Stomach (tissue), 9 donors: ENCODE measurements around the gene CELF2. TPM values are rescaled to one million over a fixed set of nuclear protein-coding genes. Genes with fewer than 3 reads are reported as not detected.

Experiments used
- DNase-seq, 2 donors: peaks; one replicate each; pipeline versions ENCODE4 v3.0.0 to v3.0.0-alpha.2; 2013 to 2019
- H3K27ac ChIP-seq, 5 donors: fragments of 200-600 bp in 4 of 5; sonication (generic) in 4 of 5; one replicate each; pipeline ENCODE4 v1.5.1; 2013 to 2019; ENCODE audit warnings: mild to moderate bottlenecking in 1 of 5, moderate library complexity in 1 of 5
- H3K27me3 ChIP-seq, 3 donors: fragments of 200-600 bp; sonication (generic); one replicate each; pipeline ENCODE4 v1.5.1; 2017 to 2019; ENCODE audit warnings: mixed run types in 1 of 3
- H3K36me3 ChIP-seq, 4 donors: fragments of 200-600 bp; sonication (generic); 1 replicate in 3 of 4; 2 replicates in 1 of 4; pipeline ENCODE4 v1.5.1; 2016 to 2019
- H3K4me1 ChIP-seq, 4 donors: fragments of 200-600 bp; sonication (generic); one replicate each; pipeline ENCODE4 v1.5.1; 2016 to 2019
- H3K4me3 ChIP-seq, 4 donors: fragments of 200-600 bp; sonication (generic) in 3 of 4; one replicate each; pipeline ENCODE4 v1.5.1; 2016 to 2019; ENCODE audit warnings: mild to moderate bottlenecking in 1 of 4
- H3K9me3 ChIP-seq, 4 donors: fragments of 200-600 bp; sonication (generic); one replicate each; pipeline ENCODE4 v1.5.1; 2016 to 2019
- CTCF ChIP-seq, 7 experiments: fragments of 450-650 bp in 4 of 7; fragments of 200-600 bp in 3 of 7; sonication (generic) in 3 of 7; IDR thresholded peaks; one replicate each; pipeline ENCODE4 v1.5.1; 2016 to 2019; ENCODE audit warnings: antibody characterized with exemption in 7 of 7, control low read depth in 2 of 7, mild to moderate bottlenecking in 1 of 7
- EP300 ChIP-seq: sonication (generic); formaldehyde crosslinking; IDR thresholded peaks from one replicate; pipeline ENCODE4 v1.6.1; 2017; ENCODE audit warnings: antibody characterized with exemption
- POLR2A ChIP-seq, 4 donors: fragments of 450-650 bp; IDR thresholded peaks; one replicate each; pipeline ENCODE4 v1.6.1; 2016; ENCODE audit warnings: antibody characterized with exemption in 4 of 4, control low read depth in 2 of 4, mild to moderate bottlenecking in 1 of 4, moderate library complexity in 1 of 4
- POLR2AphosphoS5 ChIP-seq, 3 donors: sonication (generic); formaldehyde crosslinking; IDR thresholded peaks; one replicate each; pipeline ENCODE4 v1.6.1; 2016; ENCODE audit warnings: antibody characterized with exemption in 3 of 3
- WGBS, 5 donors: extraction: QIAGEN DNeasy Blood & Tissue Kit in 3 of 5; methylation state at CpG; one replicate each; pipeline versions ENCODE4 v1.1.5 to v1.1.7; 2013 to 2018; 5-methylcytosine and 5-hydroxymethylcytosine counted together
- intact Hi-C: fragments of 100-400 bp; cut with DNase I; formaldehyde crosslinking; loops from one replicate; pipeline ENCODE4 v1.15.1; 2023; ENCODE audit warnings: low total_unique reads
- polyA plus RNA-seq, 3 donors: library from polyadenylated mRNA; stranded (reverse); fragments of 200-250 nt; gene quantifications; one replicate each; pipeline ENCODE4 v1.2.3, GENCODE V29; 2013
- total RNA-seq, 5 donors: library from RNA; depleted of rRNA; stranded (reverse); fragments of >200 nt; gene quantifications; one replicate each; pipeline versions ENCODE4 v1.1.0 to v1.2.3, GENCODE V29; 2014 to 2016
- donor health status: healthy with polysubstance abuse.
- donor health status: Bipolar disorder and iron deficiency.
- donor health status: healthy.

The CELF2 gene
- total and polyA plus RNA-seq, 8 donors = 3.9 to 65.3 (median 36.1) TPM

GRCh38 chr10:11236234-11236633 is 218.6 kb downstream of the CELF2 start:
- H3K4me1 ChIP-seq = peaks cover 0 to 43% (median 2%) of the 10 kb centered on the region in 4 donors
- H3K36me3 ChIP-seq = peaks cover 0 to 10% (median 0%) of the 10 kb centered on the region in 4 donors
- intact Hi-C loops = no loop called here
- no peak overlapping the region for H3K27ac ChIP-seq
- 30 to 47% (median 37%) methylated on average over 2 of the region's 2 CpGs for WGBS, 5 donors
- H3K9me3 ChIP-seq = no peaks in the 10 kb centered on the region
- H3K4me3 ChIP-seq = no peak overlapping the region
- no peaks in the 10 kb centered on the region for H3K27me3 ChIP-seq
- no peak for TF ChIP-seq POLR2A (IDR thresholded peaks at IDR 0.05)
- TF ChIP-seq POLR2AphosphoS5 (IDR thresholded peaks at IDR 0.05) = no peak
- TF ChIP-seq EP300 = no peak
- TF ChIP-seq CTCF (IDR thresholded peaks at IDR 0.05) = no peak
- no peak for DNase-seq

DNA sequence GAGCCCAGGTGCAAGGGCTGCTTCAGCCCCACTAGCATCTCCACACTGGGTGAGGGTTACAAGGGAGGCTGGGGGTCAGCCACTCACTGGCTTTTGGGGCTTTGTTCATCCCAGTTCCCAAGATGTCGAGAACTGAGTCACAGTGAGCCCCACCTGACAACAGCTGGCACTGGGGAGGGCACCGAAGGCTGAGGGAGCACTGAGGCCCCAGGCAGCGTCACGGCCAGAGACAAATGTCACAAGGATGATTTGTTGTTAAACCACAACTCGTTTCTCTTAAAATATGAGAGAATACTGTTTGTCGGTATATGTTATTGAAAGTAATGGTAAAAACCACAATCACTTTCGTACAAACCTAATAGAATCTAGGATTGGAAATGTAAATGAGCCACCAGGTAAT is 219.9 kb downstream of the CELF2 start:
- TF ChIP-seq POLR2A (IDR thresholded peaks at IDR 0.05) (no peak), POLR2AphosphoS5 (IDR thresholded peaks at IDR 0.05) (no peak), EP300 (no peak), CTCF (IDR thresholded peaks at IDR 0.05) (no peak)
- DNase-seq = no peak
- Histone ChIP-seq H3K4me3 (no peak overlapping the region), H3K27me3 (no peaks in the 10 kb centered on the region), H3K4me1 (peaks cover 0 to 54% (median 7%) of the 10 kb centered on the region in 4 donors), H3K9me3 (no peaks in the 10 kb centered on the region), H3K27ac (no peak overlapping the region), H3K36me3 (peaks cover 0 to 6% (median 0%) of the 10 kb centered on the region in 4 donors)
- 74 to 87% (median 83%) methylated on average over 7 of the region's 7 CpGs for WGBS, 5 donors
- intact Hi-C loops = no loop called here

DNA sequence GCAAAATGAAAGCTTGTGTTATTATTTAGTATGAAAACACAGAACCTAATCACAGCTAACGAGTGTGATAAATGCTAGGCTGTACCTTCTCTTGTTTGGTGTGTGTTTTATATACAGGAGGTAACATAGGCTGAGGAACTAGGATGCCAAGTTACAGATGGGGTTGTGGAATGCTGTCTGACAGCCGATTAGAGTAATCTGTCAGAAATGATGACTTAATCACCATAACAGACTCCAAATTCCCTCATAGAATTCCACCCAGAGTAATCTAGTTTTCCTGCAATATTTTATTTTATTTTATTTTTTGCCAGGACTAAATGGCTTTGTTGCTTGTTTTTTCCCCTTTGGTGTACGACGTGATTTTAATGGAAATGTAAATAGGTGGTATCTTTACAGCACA is 221.2 kb downstream of the CELF2 start:
- Histone ChIP-seq H3K36me3 (no peaks in the 10 kb centered on the region), H3K4me3 (no peak overlapping the region), H3K27ac (no peak overlapping the region), H3K4me1 (peaks cover 0 to 62% (median 8%) of the 10 kb centered on the region in 4 donors), H3K27me3 (no peaks in the 10 kb centered on the region), H3K9me3 (no peaks in the 10 kb centered on the region)
- no peak for TF ChIP-seq POLR2A (IDR thresholded peaks at IDR 0.05)
- no peak for TF ChIP-seq POLR2AphosphoS5 (IDR thresholded peaks at IDR 0.05)
- TF ChIP-seq EP300 = no peak
- no peak for TF ChIP-seq CTCF (IDR thresholded peaks at IDR 0.05)
- 48 to 60% (median 52%) methylated on average over 4 of the region's 4 CpGs for WGBS, 5 donors
- no peak for DNase-seq
- intact Hi-C loops = no loop called here

DNA sequence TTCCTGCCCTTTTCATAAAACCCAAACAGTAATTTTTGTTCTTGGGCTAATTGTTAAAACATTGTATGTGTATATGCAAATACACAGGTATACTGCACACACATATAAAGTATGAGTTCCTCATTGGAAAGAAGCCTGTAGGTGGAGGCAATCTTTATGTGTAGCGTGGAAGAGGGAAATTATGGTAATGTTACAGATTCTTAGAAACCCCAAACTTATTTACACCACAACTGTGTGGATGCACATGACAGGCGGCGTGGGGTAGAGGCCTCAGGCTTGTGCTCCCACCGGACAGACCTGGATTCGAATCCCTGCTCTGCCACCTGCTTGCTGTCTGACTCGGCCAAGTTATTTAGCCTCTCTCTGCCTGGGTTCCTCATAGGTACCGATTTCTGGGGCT is 223.0 kb downstream of the CELF2 start:
- TF ChIP-seq POLR2AphosphoS5 (IDR thresholded peaks at IDR 0.05) (no peak), CTCF (IDR thresholded peaks at IDR 0.05) (no peak), POLR2A (IDR thresholded peaks at IDR 0.05) (no peak), EP300 (no peak)
- H3K4me1 ChIP-seq = peaks cover 0 to 60% (median 8%) of the 10 kb centered on the region in 4 donors
- no peaks in the 10 kb centered on the region for H3K9me3 ChIP-seq
- no peak for DNase-seq
- intact Hi-C loops = no loop called here
- no peak overlapping the region for H3K4me3 ChIP-seq
- WGBS, 5 donors = 75 to 94% (median 93%) methylated on average over 7 of the region's 7 CpGs
- no peaks in the 10 kb centered on the region for H3K27me3 ChIP-seq
- no peaks in the 10 kb centered on the region for H3K36me3 ChIP-seq
- no peak overlapping the region for H3K27ac ChIP-seq
